Neural progenitor cell (in vitro differentiated cells): ENCODE data around the gene SLC26A2.

ENCODE experiments used
- CTCF ChIP-seq: fragments of 200-600 bp; sonication (generic); IDR thresholded peaks from 2 replicates; pipeline ENCODE4 v1.5.1; 2017; ENCODE audit warnings: antibody characterized with exemption, mild to moderate bottlenecking
- EZH2 ChIP-seq: fragments of 200-600 bp; sonication (generic); IDR thresholded peaks from 2 replicates; pipeline ENCODE4 v1.6.1; 2017; ENCODE audit warnings: antibody characterized with exemption, mild to moderate bottlenecking, moderate library complexity
- EZH2phosphoT487 ChIP-seq: fragments of 200-600 bp; sonication (generic); IDR thresholded peaks from 2 replicates; pipeline ENCODE4 v1.6.1; 2017; ENCODE audit warnings: antibody characterized with exemption

- TF ChIP-seq CTCF = no peak
- no peak for TF ChIP-seq EZH2
- no peak for TF ChIP-seq EZH2phosphoT487
Measured at GRCh38 chr5:149921597-149921996, 39.0 kb upstream of the SLC26A2 start.
